Stimulated activated CD8-positive, alpha-beta memory T cell treated with anti-CD3 and anti-CD28 coated beads, Interleukin-4, amount 100 ng/mL, for 1 hour (primary cell): ENCODE data around the gene SRPK3.

Experiments
- DNase-seq, 2 donors: peaks; one replicate each; pipeline ENCODE4 v3.0.0-alpha.2; 2020; ENCODE audit warnings: low read depth in 2 of 2, low spot score in 1 of 2

Gene SRPK3

GRCh38 chrX:153769865-153770600 lies 10.8 kb upstream of the SRPK3 start:
- no peak for DNase-seq

- no peak for DNase-seq
Measured at GRCh38 chrX:153770601-153771414, 10.0 kb upstream of the SRPK3 start.

DNA sequence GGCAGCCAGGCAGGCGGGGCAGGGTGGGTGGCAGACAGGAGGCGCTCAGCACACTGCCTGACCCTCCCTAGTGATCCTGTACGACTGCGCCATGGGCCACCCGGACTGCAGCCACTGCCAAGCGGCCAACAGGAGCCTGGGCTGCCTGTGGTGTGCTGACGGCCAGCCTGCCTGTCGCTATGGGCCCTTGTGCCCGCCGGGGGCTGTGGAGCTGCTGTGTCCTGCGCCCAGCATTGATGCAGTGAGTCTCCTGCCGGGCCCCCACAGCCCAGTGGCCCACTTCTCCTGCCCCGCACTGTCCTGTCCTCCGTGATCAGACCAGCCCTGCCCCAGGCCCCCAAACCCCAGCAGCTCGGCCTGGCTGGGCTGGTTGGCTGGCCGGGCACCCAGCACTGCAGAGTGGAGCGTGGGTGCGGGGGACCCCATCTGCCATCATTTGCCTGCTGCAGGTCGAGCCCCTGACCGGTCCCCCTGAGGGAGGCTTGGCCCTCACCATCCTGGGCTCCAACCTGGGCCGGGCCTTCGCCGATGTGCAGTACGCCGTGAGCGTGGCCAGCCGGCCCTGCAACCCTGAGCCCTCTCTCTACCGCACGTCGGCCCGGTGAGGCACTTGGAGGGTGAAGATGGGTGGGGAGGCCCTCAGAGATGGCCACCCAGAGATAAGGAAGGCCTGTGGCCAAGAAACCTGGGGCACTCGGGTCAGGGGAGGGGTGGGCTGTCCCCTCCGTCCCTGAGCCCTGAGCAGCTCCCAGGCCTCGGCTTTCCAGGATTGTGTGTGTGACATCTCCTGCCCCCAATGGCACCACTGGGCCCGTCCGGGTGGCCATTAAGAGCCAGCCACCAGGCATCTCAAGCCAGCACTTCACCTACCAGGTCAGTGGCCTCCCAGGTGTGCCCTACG lies 9.2 kb upstream of the SRPK3 start:
- no peak for DNase-seq

DNA sequence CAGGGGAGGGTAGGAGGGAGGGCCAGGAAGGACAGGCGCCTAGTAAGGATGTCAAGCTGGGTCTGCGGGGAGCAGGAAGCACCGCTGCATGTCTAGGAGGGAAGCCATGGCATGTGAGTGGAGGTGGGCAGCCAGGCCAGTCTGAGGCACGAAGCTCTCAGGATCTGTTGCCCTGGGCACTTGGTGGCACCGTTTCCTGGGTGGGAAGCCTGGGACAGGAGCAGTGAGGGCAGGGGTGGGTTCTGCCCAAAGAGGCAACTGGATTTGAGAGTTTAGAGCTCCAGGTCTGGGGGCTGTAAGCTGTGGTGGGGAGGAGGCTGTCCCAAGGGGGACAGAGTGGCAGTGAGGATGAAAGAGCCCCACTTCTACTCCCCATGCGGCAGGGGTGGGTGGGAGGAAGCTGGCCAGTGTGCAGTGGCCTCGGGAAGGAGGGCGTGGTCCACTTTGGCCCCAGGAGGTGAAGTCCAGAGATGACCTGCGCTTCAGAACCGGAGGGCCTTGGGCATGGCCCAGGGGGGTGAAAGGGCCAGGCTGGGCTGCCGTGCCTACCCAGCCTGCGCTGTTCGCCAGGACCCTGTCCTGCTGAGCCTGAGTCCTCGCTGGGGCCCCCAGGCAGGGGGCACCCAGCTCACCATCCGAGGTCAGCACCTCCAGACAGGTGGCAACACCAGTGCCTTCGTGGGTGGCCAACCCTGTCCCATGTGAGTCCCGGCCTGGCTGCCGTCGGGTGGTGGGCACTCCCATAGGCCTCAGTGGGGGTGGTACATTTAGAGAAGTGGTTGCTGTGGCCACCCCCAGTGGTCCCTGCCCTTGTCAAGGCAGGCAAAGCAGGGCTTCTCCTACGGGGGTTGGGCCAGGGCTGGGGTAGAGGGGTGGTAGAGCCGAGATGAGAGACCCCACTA lies 8.3 kb upstream of the SRPK3 start:
- no peak for DNase-seq

GRCh38 chrX:153773218-153773611 lies 7.6 kb upstream of the SRPK3 start:
- DNase-seq, result no peak

- no peak for DNase-seq
Measured at GRCh38 chrX:153773741-153774575, 6.9 kb upstream of the SRPK3 start.

GRCh38 chrX:153774576-153775292 lies 6.1 kb upstream of the SRPK3 start:
- DNase-seq, result no peak

- no peak for DNase-seq
Measured at GRCh38 chrX:153775293-153776119, 5.3 kb upstream of the SRPK3 start.

DNA sequence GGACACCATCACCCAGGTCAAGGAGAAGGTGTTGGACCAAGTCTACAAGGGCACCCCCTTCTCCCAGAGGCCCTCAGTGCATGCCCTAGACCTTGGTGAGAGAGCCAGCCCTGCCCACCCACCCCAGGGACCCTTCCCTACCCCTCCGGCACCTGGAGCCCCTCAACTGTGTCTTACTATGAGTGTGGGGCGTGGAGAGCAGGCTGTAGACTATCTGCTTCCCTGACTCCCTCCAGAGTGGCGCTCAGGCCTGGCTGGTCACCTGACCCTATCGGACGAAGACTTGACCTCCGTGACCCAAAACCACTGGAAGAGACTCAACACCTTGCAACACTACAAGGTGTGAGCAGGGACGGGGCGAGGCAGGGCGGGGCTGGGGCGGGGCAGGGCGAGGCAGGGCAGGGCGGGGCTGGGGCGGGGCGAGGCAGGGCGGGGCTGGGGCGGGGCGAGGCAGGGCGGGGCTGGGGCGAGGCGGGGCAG lies 4.7 kb upstream of the SRPK3 start:
- no peak for DNase-seq

DNA sequence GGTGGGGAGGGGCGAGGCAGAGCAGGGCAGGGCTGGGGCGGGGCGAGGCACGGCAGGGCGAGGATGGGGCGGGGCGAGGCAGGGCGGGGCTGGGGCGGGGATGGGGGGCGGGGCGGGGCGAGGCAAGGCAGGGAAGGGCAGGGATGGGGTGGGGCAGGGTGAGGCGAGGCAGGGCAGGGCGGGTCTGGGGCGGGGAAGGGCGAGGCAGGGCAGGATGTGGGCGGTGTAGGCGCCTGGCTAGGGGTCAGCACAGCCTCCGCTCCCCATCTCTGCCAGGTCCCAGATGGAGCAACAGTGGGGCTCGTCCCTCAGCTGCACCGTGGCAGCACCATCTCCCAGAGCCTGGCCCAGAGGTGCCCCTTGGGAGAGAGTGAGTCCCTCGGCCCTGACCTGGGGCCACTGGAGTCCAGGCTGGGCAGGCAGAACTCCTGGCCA lies 4.2 kb upstream of the SRPK3 start:
- DNase-seq, result no peak

- no peak for DNase-seq
Measured at GRCh38 chrX:153777261-153778090, 3.4 kb upstream of the SRPK3 start.

- no peak for DNase-seq
Measured at GRCh38 chrX:153778181-153778580, 2.7 kb upstream of the SRPK3 start.

GRCh38 chrX:153778684-153779101 lies 2.1 kb upstream of the SRPK3 start:
- no peak for DNase-seq

GRCh38 chrX:153779891-153780677 lies 757 bp upstream of the SRPK3 start:
- DNase-seq, result no peak

DNA sequence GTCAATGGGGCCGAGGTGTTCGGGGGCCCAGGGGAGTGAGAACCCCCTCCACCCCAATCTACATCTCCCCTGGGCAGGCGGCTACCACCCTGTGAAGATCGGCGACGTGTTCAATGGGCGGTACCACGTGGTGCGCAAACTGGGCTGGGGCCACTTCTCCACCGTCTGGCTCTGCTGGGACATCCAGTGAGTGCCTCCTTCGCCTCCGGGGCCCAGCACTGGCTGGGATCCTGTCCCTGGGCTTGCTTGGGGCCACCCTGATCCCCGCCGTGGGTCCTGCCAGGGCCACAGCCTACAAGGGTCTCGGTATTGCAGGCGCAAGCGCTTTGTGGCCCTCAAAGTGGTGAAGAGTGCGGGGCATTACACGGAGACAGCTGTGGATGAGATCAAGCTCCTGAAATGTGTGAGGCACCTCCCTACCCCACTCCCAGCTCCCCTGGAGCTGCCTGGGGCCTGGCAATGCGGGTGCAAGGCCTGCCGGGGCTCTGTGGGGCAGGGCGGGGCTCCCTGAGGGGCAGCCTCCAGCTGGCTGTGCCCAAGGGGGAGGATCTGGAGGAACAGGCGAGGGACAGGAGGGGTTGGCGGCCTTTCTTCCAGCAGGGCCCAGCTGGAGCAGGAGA lies 697 bp downstream of the SRPK3 start:
- DNase-seq, result no peak

- no peak for DNase-seq
Measured at GRCh38 chrX:153782313-153782712, 1.5 kb downstream of the SRPK3 start.
